GM18909 (cell line): Measurements from ENCODE around the gene MAST1.
"Not testable (repeated sequence)": the region's sequence is repeated elsewhere in the genome, so short reads cannot be mapped to it uniquely, and the experiment has no call there.

Source experiments
- ATAC-seq: cut with Tn5 transposase; IDR thresholded peaks from one replicate; pipeline ENCODE4 v1.9.1; 2021; ENCODE audit warnings: mild to moderate bottlenecking; ENCODE audit not compliant: unreplicated experiment, poor library complexity

MAST1 gene

DNA sequence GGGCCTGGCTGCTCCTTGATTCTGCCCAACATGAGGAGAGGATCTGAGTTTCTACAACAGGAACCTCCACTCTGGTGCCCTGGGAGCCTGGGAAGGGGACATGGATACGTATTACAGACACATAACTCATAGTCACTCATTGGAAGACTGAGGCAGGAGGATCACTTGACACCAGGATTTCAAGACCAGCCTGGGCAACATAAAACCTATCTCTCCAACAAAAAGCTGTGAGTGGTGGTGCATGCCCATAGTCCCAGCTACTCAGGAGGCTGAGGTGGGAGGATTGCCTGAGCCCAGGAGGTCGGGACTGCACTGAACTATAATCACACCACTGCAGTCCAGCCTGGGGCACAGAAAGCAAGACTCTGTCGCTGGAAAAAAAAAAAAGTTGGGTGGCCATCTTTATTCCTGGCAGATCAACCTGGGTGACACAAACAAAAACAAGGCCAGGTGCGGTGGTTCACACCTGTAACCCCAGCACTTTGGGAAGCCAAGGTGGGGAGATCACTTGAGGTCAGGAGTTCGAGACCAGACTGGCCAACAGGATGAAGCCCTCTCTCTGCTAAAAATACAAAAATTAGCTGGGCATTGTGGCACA is 49.8 kb downstream of the MAST1 start:
- no peak for ATAC-seq

GRCh38 chr19:12890299-12890786 is 52.0 kb downstream of the MAST1 start:
- not testable (repeated sequence) for ATAC-seq

- ATAC-seq: peak; percentile 91
Observed at GRCh38 chr19:12890787-12891552, 52.7 kb downstream of the MAST1 start, which contains the start of gene GCDH. Gene GCDH (plus strand): TSS chr19:12891160. CDS start chr19:12891305, 145 bp downstream.

GRCh38 chr19:12891553-12892021 is 53.3 kb downstream of the MAST1 start:
- ATAC-seq: no peak

GRCh38 chr19:12893582-12893981 is 55.3 kb downstream of the MAST1 start:
- no peak for ATAC-seq

- no peak for ATAC-seq
Observed at GRCh38 chr19:12896460-12896859, 58.1 kb downstream of the MAST1 start.

GRCh38 chr19:12899891-12900518 is 61.7 kb downstream of the MAST1 start:
- peak; percentile 80 for ATAC-seq

- no peak for ATAC-seq
Observed at GRCh38 chr19:12907166-12907565, 68.9 kb downstream of the MAST1 start.

- ATAC-seq: no peak
Observed at GRCh38 chr19:12912571-12912970, 74.3 kb downstream of the MAST1 start.

- no peak for ATAC-seq
Observed at GRCh38 chr19:12913011-12913561, 74.8 kb downstream of the MAST1 start.

DNA sequence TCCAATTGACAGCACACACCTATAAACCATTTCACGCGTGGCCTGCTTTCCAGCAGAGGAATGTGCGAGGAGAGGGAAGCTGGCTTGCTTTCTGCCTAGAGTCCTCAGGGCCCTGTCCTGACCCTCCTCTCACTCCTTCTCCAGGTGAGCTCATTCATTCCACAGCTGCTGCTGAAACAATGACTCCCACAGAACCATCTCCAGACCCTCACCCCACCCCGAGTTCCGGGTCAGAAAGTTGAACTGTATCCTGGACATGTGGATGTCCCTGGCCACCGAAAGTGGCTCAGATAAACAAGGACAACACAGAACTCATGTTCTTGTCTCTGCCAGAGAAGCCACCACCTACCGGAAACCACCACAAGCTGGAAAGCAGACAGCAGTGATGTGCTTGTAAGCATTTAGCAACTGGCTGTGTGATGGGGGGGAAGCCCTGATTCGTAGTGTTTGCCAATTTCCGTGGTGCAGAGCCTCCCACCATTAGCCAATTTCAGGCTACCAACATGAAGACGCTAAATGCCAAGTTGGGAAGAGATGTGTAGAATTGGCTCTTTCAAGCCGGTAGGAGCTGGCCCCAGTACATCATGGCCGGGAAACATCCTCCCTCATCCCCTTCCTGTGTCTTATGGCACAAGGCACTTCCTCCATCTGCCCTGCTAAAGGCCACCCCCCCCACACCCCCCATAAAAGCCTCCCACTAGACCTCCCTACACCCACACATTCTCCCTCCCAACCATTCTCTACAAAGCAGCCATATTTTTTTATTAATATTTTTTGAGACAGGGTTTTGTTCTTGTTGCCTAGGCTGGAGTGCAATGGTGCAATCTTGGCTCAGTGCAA is 75.8 kb downstream of the MAST1 start:
- ATAC-seq: no peak

GRCh38 chr19:12915860-12916259 is 77.5 kb downstream of the MAST1 start:
- ATAC-seq: not testable (repeated sequence)

- ATAC-seq: no peak
Observed at GRCh38 chr19:12918253-12918652, 79.9 kb downstream of the MAST1 start.

- ATAC-seq: no peak
Observed at GRCh38 chr19:12921047-12921446, 82.7 kb downstream of the MAST1 start.

DNA sequence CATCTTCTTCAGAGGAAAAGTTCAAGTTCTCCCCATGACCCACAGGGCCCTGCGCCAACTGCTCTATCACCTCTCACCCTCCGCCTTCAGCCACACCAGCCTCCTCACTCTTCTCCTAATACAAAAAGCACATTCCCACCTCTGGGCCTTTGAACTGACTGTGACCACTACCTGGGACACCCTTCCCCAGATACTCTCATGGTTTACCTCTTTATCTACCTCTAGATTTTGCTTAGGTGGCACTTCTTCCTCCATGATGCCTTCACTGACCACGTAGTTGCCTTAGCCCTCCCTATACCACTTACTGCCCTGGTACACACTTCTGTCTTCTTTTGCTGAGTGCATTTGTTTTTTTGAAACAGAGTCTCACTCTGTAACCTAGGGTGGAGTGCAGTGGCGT is 84.6 kb downstream of the MAST1 start:
- no peak for ATAC-seq
